ENCODE results near the gene TAS1R1.

TAS1R1 gene

GRCh38 chr1:6574025-6574620 lies 19.0 kb downstream of the TAS1R1 start:
- no peak for DNase-seq

- no peak for DNase-seq
Measured at GRCh38 chr1:6574818-6575217, 19.7 kb downstream of the TAS1R1 start.

GRCh38 chr1:6577831-6578525 lies 22.9 kb downstream of the TAS1R1 start:
- no peak for DNase-seq

GRCh38 chr1:6578624-6579373 lies 23.7 kb downstream of the TAS1R1 start:
- DNase-seq: no peak

- DNase-seq: peak; percentile 99 to 100 (median 99)
Measured at GRCh38 chr1:6579374-6580118, 24.4 kb downstream of the TAS1R1 start, which contains the start of gene ZBTB48. TSS of gene ZBTB48 (plus strand) at chr1:6579994. CDS start at chr1:6580610, 616 bp downstream.

- DNase-seq: peak; percentile 72 to 85 (median 74)
Measured at GRCh38 chr1:6580119-6580592, 25.0 kb downstream of the TAS1R1 start.

GRCh38 chr1:6580593-6581409 lies 25.7 kb downstream of the TAS1R1 start:
- peak; percentile 68 to 75 (median 72) for DNase-seq

- DNase-seq: peak; percentile 85 to 91 (median 90)
Measured at GRCh38 chr1:6581561-6582305, 26.6 kb downstream of the TAS1R1 start.

GRCh38 chr1:6582370-6582769 lies 27.3 kb downstream of the TAS1R1 start:
- no peak for DNase-seq

- peak in 1 of 4 experiments; percentile 24 for DNase-seq
Measured at GRCh38 chr1:6584126-6585080, 29.3 kb downstream of the TAS1R1 start.

GRCh38 chr1:6585081-6585722 lies 30.1 kb downstream of the TAS1R1 start:
- DNase-seq: no peak

- no peak for DNase-seq
Measured at GRCh38 chr1:6585841-6586240, 30.7 kb downstream of the TAS1R1 start.

GRCh38 chr1:6586404-6586816 lies 31.3 kb downstream of the TAS1R1 start:
- no peak for DNase-seq

- DNase-seq: no peak
Measured at GRCh38 chr1:6587261-6588005, 32.3 kb downstream of the TAS1R1 start.

GRCh38 chr1:6588128-6588892 lies 33.2 kb downstream of the TAS1R1 start:
- no peak for DNase-seq

- peak; percentile 77 to 91 (median 90) for DNase-seq
Measured at GRCh38 chr1:6588893-6589520, 33.9 kb downstream of the TAS1R1 start.

GRCh38 chr1:6590046-6590445 lies 34.9 kb downstream of the TAS1R1 start:
- DNase-seq: no peak

Data from suppressor macrophage (primary cell).